WTC11 (cell line): ENCODE data around the gene HPS3. TPM values are rescaled to one million over a fixed set of nuclear protein-coding genes. Genes with fewer than 3 reads are reported as not detected.

ENCODE experiments used
- ATAC-seq: fragments of 200-7000 bp; cut with Tn5 transposase; 2 replicates; pipeline ENCODE4 v1.10.0; 2021; ENCODE audit warnings: mild to moderate bottlenecking, moderate library complexity
- CTCF ChIA-PET: fragments of 300-600 bp; sonication (Branson Sonifier 250); formaldehyde crosslinking; loops from one replicate; lab custom pipeline; 2021; ENCODE audit warnings: antibody characterized with exemption; lab: Charles Lee
- POLR2A ChIA-PET: fragments of 350-600 bp; sonication (Branson Sonifier 250); formaldehyde crosslinking; loops from one replicate; lab custom pipeline; 2021; ENCODE audit warnings: antibody characterized with exemption; lab: Charles Lee
- DNase-seq: peaks from one replicate; pipeline ENCODE4 v3.0.0; 2021; ENCODE audit warnings: low spot score
- H3K27ac Mint-ChIP-seq: 2 replicates; pipeline ENCODE4 v1.8.0; 2021; ENCODE audit warnings: mixed read lengths
- H3K27me3 Mint-ChIP-seq: 2 replicates; pipeline ENCODE4 v1.8.0; 2021; ENCODE audit warnings: low read depth, mild to moderate bottlenecking, moderate library complexity, mixed read lengths
- H3K36me3 Mint-ChIP-seq: 2 replicates; pipeline ENCODE4 v1.8.0; 2021; ENCODE audit warnings: mixed read lengths
- H3K4me1 Mint-ChIP-seq: 2 replicates; pipeline ENCODE4 v1.8.0; 2022; ENCODE audit warnings: mixed read lengths
- H3K4me3 Mint-ChIP-seq: 2 replicates; pipeline ENCODE4 v1.8.0; 2021; ENCODE audit warnings: mild to moderate bottlenecking, moderate library complexity, mixed read lengths
- H3K9me3 Mint-ChIP-seq: 2 replicates; pipeline ENCODE4 v1.8.0; 2021; ENCODE audit warnings: mixed read lengths
- CREB1 ChIP-seq: sonication (generic); formaldehyde crosslinking; IDR thresholded peaks from 2 replicates; pipeline ENCODE4 v1.8.0; 2023; ENCODE audit warnings: mild to moderate bottlenecking, missing genetic modification reagents
- FOXK1 ChIP-seq: sonication (generic); formaldehyde crosslinking; IDR thresholded peaks from 2 replicates; pipeline ENCODE4 v1.8.0; 2022; ENCODE audit warnings: mild to moderate bottlenecking, moderate library complexity, missing genetic modification reagents
- KAT7 ChIP-seq: sonication (generic); formaldehyde crosslinking; IDR thresholded peaks from 2 replicates; pipeline ENCODE4 v1.8.1; 2023; ENCODE audit warnings: missing genetic modification reagents, mild to moderate bottlenecking, borderline replicate concordance
- NFATC4 ChIP-seq: fragments of 250-450 bp; sonication (Bioruptor Pico); IDR thresholded peaks from 2 replicates; pipeline ENCODE4 v1.9.0; 2021; ENCODE audit warnings: mild to moderate bottlenecking
- NFE2L1 ChIP-seq: sonication (generic); formaldehyde crosslinking; IDR thresholded peaks from 2 replicates; pipeline ENCODE4 v1.8.1; 2023; ENCODE audit warnings: missing genetic modification reagents
- ZNF121 ChIP-seq: sonication (generic); formaldehyde crosslinking; IDR thresholded peaks from 2 replicates; pipeline ENCODE4 v1.8.0; 2023; ENCODE audit warnings: missing genetic modification reagents
- ZNF219 ChIP-seq: sonication (generic); formaldehyde crosslinking; IDR thresholded peaks from 2 replicates; pipeline ENCODE4 v1.8.0; 2023; ENCODE audit warnings: missing genetic modification reagents, mild to moderate bottlenecking, borderline replicate concordance
- ZNF317 ChIP-seq: sonication (generic); formaldehyde crosslinking; IDR thresholded peaks from 2 replicates; pipeline ENCODE4 v1.8.1; 2023; ENCODE audit warnings: low read depth, mild to moderate bottlenecking, moderate library complexity, missing genetic modification reagents, borderline replicate concordance
- total RNA-seq: library from RNA; stranded (reverse); gene quantifications from 3 replicates; pipeline ENCODE4 v1.2.3, GENCODE V29; 2021
- TF ChIP-seq, protein P1 (sequence below): sonication (generic); formaldehyde crosslinking; IDR thresholded peaks from 2 replicates; pipeline ENCODE4 v1.8.1; 2023; ENCODE audit warnings: mild to moderate bottlenecking, moderate library complexity, missing genetic modification reagents
- TF ChIP-seq, protein P2 (sequence below): sonication (generic); formaldehyde crosslinking; conservative IDR thresholded peaks from 2 replicates; pipeline ENCODE4 v1.8.1; 2023; ENCODE audit warnings: mild to moderate bottlenecking, low read depth, missing genetic modification reagents, moderate library complexity
- TF ChIP-seq, protein P3 (sequence below): sonication (generic); formaldehyde crosslinking; IDR thresholded peaks from 2 replicates; pipeline ENCODE4 v1.8.1; 2022; ENCODE audit warnings: low read depth, missing genetic modification reagents, borderline replicate concordance
- TF ChIP-seq, protein P4 (sequence below): fragments of 250-450 bp; sonication (Bioruptor Pico); IDR thresholded peaks from 2 replicates; pipeline ENCODE4 v1.9.0; 2021; ENCODE audit warnings: moderate library complexity, mild to moderate bottlenecking, inconsistent platforms, borderline replicate concordance
- TF ChIP-seq, protein P5 (sequence below): sonication (generic); formaldehyde crosslinking; IDR thresholded peaks from 2 replicates; pipeline ENCODE4 v1.8.0; 2023; ENCODE audit warnings: missing genetic modification reagents, mild to moderate bottlenecking, borderline replicate concordance
- TF ChIP-seq, protein P6 (sequence below): sonication (generic); formaldehyde crosslinking; IDR thresholded peaks from 2 replicates; pipeline ENCODE4 v1.8.1; 2023; ENCODE audit warnings: mild to moderate bottlenecking, missing genetic modification reagents
- TF ChIP-seq, protein P7 (sequence below): sonication (generic); formaldehyde crosslinking; IDR thresholded peaks from 2 replicates; pipeline ENCODE4 v1.8.1; 2022; ENCODE audit warnings: mild to moderate bottlenecking, moderate library complexity, missing genetic modification reagents

HPS3 gene
- total RNA-seq, 1 experiment from 2014 or later, result 51.3 TPM

DNA sequence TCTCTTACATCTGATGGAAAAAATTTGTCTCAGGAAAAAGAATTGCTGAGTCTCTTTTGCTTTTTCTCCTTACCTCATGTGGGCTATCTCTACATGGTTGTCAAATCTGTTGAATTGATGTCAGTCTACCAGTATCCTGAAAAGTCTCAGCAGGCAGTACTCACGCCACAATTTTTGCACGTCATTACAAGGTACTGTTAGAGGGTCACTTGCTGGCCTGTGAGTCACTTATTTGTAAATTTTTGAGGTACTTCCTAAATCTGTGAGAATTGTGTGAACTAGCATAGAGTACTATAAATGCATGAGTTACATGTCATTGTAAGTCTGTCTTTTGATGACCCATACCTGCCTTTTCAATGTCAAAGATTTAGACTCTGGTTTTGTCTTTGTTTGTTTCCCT, 15.9 kb downstream of the HPS3 start (continued):
- TF ChIP-seq, protein P1, sequence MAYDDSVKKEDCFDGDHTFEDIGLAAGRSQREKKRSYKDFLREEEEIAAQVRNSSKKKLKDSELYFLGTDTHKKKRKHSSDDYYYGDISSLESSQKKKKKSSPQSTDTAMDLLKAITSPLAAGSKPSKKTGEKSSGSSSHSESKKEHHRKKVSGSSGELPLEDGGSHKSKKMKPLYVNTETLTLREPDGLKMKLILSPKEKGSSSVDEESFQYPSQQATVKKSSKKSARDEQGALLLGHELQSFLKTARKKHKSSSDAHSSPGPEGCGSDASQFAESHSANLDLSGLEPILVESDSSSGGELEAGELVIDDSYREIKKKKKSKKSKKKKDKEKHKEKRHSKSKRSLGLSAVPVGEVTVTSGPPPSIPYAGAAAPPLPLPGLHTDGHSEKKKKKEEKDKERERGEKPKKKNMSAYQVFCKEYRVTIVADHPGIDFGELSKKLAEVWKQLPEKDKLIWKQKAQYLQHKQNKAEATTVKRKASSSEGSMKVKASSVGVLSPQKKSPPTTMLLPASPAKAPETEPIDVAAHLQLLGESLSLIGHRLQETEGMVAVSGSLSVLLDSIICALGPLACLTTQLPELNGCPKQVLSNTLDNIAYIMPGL (CRISPR knock-in tag), result no peak
- TF ChIP-seq ZNF121, result no peak

DNA sequence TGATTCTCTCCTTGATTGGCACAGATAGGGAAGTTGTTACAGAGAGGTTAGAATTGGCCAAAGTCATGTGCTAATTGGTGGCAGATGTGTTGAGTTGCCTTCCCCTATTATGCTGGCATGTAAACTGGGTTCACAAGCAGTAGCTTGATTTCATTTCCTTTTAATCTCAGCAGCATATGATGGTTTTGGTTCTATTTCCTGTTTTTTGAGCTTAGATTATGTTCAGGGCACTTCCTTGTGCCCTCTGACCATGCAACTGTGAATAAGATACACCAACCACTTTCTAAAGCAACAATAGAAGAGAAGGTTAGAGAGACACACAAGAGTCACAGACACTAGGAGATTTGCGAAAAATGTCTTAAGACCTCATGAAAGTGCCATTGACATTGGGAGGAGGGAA, 16.5 kb downstream of the HPS3 start:
- no peak overlapping the region for H3K4me3 Mint-ChIP-seq
- no peak overlapping the region for H3K27ac Mint-ChIP-seq
- H3K36me3 Mint-ChIP-seq, result peaks cover 46% of the 10 kb centered on the region
- ChIA-PET CTCF (no interaction called here), POLR2A (no interaction called here)
- ATAC-seq (no peak), DNase-seq (no peak)
- no peaks in the 10 kb centered on the region for H3K9me3 Mint-ChIP-seq
- no peak for TF ChIP-seq ZNF219 (CRISPR knock-in tag)
- TF ChIP-seq NFATC4, result no peak
- TF ChIP-seq, protein P2, sequence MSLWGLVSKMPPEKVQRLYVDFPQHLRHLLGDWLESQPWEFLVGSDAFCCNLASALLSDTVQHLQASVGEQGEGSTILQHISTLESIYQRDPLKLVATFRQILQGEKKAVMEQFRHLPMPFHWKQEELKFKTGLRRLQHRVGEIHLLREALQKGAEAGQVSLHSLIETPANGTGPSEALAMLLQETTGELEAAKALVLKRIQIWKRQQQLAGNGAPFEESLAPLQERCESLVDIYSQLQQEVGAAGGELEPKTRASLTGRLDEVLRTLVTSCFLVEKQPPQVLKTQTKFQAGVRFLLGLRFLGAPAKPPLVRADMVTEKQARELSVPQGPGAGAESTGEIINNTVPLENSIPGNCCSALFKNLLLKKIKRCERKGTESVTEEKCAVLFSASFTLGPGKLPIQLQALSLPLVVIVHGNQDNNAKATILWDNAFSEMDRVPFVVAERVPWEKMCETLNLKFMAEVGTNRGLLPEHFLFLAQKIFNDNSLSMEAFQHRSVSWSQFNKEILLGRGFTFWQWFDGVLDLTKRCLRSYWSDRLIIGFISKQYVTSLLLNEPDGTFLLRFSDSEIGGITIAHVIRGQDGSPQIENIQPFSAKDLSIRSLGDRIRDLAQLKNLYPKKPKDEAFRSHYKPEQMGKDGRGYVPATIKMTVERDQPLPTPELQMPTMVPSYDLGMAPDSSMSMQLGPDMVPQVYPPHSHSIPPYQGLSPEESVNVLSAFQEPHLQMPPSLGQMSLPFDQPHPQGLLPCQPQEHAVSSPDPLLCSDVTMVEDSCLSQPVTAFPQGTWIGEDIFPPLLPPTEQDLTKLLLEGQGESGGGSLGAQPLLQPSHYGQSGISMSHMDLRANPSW, result no peak
- TF ChIP-seq, protein P3, sequence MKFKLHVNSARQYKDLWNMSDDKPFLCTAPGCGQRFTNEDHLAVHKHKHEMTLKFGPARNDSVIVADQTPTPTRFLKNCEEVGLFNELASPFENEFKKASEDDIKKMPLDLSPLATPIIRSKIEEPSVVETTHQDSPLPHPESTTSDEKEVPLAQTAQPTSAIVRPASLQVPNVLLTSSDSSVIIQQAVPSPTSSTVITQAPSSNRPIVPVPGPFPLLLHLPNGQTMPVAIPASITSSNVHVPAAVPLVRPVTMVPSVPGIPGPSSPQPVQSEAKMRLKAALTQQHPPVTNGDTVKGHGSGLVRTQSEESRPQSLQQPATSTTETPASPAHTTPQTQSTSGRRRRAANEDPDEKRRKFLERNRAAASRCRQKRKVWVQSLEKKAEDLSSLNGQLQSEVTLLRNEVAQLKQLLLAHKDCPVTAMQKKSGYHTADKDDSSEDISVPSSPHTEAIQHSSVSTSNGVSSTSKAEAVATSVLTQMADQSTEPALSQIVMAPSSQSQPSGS (CRISPR knock-in tag), result no peak
- TF ChIP-seq, protein P4, sequence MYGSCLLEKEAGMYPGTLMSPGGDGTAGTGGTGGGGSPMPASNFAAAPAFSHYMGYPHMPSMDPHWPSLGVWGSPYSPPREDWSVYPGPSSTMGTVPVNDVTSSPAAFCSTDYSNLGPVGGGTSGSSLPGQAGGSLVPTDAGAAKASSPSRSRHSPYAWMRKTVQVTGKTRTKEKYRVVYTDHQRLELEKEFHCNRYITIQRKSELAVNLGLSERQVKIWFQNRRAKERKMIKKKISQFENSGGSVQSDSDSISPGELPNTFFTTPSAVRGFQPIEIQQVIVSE, result no peak
- TF ChIP-seq, protein P5, sequence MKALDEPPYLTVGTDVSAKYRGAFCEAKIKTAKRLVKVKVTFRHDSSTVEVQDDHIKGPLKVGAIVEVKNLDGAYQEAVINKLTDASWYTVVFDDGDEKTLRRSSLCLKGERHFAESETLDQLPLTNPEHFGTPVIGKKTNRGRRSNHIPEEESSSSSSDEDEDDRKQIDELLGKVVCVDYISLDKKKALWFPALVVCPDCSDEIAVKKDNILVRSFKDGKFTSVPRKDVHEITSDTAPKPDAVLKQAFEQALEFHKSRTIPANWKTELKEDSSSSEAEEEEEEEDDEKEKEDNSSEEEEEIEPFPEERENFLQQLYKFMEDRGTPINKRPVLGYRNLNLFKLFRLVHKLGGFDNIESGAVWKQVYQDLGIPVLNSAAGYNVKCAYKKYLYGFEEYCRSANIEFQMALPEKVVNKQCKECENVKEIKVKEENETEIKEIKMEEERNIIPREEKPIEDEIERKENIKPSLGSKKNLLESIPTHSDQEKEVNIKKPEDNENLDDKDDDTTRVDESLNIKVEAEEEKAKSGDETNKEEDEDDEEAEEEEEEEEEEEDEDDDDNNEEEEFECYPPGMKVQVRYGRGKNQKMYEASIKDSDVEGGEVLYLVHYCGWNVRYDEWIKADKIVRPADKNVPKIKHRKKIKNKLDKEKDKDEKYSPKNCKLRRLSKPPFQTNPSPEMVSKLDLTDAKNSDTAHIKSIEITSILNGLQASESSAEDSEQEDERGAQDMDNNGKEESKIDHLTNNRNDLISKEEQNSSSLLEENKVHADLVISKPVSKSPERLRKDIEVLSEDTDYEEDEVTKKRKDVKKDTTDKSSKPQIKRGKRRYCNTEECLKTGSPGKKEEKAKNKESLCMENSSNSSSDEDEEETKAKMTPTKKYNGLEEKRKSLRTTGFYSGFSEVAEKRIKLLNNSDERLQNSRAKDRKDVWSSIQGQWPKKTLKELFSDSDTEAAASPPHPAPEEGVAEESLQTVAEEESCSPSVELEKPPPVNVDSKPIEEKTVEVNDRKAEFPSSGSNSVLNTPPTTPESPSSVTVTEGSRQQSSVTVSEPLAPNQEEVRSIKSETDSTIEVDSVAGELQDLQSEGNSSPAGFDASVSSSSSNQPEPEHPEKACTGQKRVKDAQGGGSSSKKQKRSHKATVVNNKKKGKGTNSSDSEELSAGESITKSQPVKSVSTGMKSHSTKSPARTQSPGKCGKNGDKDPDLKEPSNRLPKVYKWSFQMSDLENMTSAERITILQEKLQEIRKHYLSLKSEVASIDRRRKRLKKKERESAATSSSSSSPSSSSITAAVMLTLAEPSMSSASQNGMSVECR, result no peak
- TF ChIP-seq, protein P6, sequence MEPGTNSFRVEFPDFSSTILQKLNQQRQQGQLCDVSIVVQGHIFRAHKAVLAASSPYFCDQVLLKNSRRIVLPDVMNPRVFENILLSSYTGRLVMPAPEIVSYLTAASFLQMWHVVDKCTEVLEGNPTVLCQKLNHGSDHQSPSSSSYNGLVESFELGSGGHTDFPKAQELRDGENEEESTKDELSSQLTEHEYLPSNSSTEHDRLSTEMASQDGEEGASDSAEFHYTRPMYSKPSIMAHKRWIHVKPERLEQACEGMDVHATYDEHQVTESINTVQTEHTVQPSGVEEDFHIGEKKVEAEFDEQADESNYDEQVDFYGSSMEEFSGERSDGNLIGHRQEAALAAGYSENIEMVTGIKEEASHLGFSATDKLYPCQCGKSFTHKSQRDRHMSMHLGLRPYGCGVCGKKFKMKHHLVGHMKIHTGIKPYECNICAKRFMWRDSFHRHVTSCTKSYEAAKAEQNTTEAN (CRISPR knock-in tag), result no peak
- TF ChIP-seq NFE2L1, result no peak
- no peak for TF ChIP-seq FOXK1 (CRISPR knock-in tag)
- TF ChIP-seq KAT7 (CRISPR knock-in tag), result no peak
- TF ChIP-seq, protein P7, sequence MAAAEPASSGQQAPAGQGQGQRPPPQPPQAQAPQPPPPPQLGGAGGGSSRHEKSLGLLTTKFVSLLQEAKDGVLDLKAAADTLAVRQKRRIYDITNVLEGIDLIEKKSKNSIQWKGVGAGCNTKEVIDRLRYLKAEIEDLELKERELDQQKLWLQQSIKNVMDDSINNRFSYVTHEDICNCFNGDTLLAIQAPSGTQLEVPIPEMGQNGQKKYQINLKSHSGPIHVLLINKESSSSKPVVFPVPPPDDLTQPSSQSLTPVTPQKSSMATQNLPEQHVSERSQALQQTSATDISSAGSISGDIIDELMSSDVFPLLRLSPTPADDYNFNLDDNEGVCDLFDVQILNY (CRISPR knock-in tag), result no peak
- TF ChIP-seq ZNF317 (CRISPR knock-in tag), result no peak
- no peak for TF ChIP-seq CREB1 (CRISPR knock-in tag)
- no peaks in the 10 kb centered on the region for H3K27me3 Mint-ChIP-seq
- H3K4me1 Mint-ChIP-seq, result 0 out of 2 replicates have a peak, but pooled peaks cover 3% of the 10 kb centered on the region
